NCI-H1417 (cell line): ENCODE results near the gene EMX2.

Experiments used
- DNase-seq, 3 experiments: peaks; one replicate each; lab custom pipeline; 2025; lab: John Stamatoyannopoulos, UW

The EMX2 gene

DNA sequence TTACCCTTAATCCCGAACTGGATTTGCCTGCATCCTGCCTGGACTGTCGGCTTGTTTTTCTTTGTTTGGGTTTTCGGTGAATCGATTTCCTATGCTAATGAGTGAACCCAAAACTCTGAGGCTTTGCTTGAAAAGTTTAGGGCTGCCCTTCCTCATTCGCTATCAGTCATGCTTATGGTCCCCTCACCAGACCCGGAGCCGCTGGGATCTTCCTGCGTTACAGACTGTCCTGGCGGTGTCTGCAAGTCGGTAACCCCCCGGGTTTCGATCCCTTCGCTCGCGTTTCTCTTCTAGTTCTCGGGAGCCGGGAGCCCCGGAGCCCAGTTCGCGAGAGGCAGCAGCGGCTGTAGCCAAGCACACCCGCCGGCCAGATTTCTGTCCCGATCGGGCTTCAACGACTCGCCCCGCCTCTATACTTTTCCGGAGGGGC, 2.2 kb downstream of the EMX2 start:
- no peak for DNase-seq

- no peak for DNase-seq
Observed at GRCh38 chr10:117545141-117546019, 2.8 kb downstream of the EMX2 start.

GRCh38 chr10:117546020-117546580, 3.6 kb downstream of the EMX2 start:
- no peak for DNase-seq

DNA sequence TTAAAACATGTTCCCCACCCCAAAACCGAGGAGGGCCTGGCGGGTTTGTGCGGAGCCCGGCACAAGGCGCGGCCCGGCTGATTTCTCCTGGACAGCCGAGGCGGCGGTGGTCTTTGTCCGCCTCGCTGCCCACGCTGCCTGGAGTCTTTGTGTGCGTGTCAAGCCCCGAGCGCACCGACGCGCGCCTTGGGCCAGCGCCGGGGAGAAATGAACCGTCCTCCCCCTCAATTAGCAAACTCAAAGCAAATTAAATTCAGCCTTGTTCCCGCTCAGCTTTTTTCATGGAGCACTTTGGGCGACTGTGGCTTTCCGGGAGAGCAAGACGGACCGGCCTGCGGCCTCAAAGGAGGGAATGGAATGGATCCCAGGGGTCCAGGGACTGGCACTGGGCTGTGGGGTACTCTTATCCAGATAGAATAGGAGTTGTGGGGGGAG, 4.1 kb downstream of the EMX2 start:
- DNase-seq: no peak

- no peak for DNase-seq
Observed at GRCh38 chr10:117547016-117547715, 4.6 kb downstream of the EMX2 start.

- DNase-seq: no peak
Observed at GRCh38 chr10:117547716-117548668, 5.4 kb downstream of the EMX2 start.

GRCh38 chr10:117549100-117549585, 6.6 kb downstream of the EMX2 start:
- no peak for DNase-seq

DNA sequence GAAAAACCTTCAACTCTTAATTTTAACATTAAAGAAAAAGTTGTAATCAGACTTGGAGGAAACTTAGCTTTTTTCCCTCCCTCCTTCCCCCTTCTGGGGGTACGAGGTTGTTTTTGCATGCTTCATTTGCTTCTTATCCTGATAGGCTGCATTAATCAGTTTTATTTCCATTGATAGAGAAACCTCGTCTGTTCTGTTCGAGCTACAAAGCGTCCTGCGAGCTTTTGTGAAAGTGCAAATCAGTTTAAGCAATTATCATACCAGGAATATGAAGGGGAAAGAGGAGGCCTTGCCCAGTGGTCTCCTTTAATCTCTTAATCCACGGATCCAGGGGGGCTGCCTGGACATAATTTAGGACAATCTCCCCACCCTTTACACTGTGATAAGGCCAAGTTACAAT, 7.5 kb downstream of the EMX2 start:
- DNase-seq: no peak

GRCh38 chr10:117550599-117551329, 8.2 kb downstream of the EMX2 start:
- DNase-seq: no peak

DNA sequence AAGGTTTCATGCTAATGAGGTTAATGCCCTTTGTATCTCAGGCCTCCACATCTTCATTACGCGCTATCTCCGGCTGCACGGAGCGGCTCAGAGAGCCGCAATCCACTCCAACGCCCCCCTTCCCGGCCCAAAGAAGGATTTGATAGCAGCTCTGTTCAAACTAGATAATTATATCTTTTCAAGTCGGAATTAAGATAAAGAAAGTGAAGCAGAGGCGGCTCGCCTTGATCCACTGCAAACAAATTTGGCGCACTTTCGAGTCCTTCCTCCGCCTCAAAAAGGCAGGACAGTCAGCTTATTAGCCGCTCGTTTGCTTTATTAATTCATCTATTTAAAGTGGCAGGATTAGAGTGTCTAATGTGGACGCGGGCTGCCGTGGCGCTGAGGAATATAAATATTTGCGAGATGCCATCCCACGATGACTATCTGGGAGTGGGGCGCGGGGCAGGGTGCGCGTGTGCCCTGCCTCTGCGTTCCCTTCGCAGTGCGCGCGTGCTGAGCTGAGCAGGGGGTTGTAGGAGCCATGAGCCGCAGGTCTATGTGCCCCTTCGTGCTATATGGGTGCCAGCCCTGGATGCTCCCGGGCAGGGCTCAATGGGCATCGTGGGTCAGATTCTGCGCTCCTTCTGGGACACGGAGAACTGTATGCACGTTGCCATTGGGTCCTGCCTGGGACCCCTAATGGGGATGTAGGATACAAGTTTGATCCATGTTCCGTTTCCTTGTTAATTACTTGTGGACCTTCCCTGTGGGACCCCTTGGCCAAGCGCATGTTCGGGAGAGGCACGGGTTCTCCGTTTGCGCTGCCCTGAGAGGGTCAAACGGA, 9.0 kb downstream of the EMX2 start:
- DNase-seq: no peak

- no peak for DNase-seq
Observed at GRCh38 chr10:117552156-117552631, 9.6 kb downstream of the EMX2 start.

GRCh38 chr10:117552701-117553141, 10.2 kb downstream of the EMX2 start:
- no peak for DNase-seq

- DNase-seq: no peak
Observed at GRCh38 chr10:117553142-117553814, 10.7 kb downstream of the EMX2 start.

DNA sequence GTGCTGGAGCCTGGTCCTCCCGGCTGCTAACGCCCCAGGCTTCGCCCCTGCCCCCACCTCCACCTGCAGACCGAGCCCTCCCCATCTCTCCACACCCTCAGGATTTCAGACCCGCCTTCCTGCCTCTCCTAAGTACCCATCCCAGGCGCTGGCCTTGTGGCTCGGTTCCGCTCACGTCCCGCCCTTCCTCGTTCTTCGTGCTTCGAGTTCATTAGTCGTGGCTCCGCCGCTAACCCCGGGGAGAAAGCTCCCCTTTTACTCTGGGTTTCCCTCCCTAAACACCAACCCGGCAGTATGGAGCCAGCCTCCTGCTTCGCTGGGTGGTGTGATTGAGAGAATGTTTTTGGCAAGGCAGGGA, 11.2 kb downstream of the EMX2 start:
- no peak for DNase-seq

GRCh38 chr10:117554241-117554814, 11.8 kb downstream of the EMX2 start:
- no peak for DNase-seq

DNA sequence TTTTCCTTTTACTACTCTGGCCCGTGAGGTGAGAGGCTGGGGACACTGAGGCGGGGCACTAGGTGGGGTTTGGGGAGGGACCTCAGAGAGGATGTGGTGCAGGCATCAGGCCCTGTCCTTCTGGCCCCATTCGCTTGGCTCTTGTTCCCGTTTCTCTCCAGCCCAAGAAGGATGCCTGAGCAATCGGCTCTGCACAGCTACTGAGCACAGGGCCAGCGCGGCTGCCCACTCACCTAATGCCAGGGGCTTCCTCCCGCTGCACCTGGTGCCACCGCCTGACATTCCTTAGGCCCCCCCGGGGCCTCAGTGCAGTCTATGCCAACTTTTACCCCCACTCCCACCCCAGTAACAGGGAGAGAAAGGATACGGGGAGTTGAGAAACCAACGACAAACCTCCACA, 12.5 kb downstream of the EMX2 start:
- no peak for DNase-seq

GRCh38 chr10:117555863-117556262, 13.3 kb downstream of the EMX2 start:
- DNase-seq: no peak

DNA sequence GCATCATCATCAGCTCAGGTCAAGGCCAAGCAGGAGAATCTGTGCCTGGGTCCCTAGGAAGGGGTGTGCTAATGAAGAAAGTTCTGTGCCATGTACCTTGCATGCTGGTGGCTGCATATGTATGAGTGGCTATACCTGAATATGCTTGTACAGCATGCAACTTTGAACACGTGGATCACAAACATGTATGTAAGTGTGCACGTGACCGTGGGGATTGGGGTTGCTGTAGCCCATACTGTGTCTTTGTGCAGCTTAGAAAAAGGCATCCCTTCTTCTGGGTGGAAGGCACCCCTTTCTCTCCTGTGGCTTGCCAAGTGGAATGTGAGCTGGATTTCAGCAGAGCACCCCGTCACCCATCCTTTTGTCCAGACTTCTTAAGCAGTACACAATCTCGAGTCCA, 13.8 kb downstream of the EMX2 start:
- DNase-seq: no peak

- no peak for DNase-seq
Observed at GRCh38 chr10:117559712-117560111, 17.2 kb downstream of the EMX2 start.
